GM23338 (cell line): Measurements from ENCODE around the gene GPRC5B. TPM values are rescaled to one million over a fixed set of nuclear protein-coding genes. Genes with fewer than 3 reads are reported as not detected.

Source experiments
- ATAC-seq: fragments of 200-7000 bp; cut with Tn5 transposase; 3 replicates; pipeline ENCODE4 v1.9.1; 2020
- DNase-seq: peaks from one replicate; pipeline ENCODE4 v3.0.0-alpha.2; 2015; ENCODE audit warnings: low spot score
- H2AFZ ChIP-seq: fragments of 200-600 bp; sonication (generic); 2 replicates; pipeline ENCODE4 v1.8.0; 2016; ENCODE audit warnings: antibody characterized with exemption, mild to moderate bottlenecking, moderate library complexity
- H3F3A ChIP-seq: fragments of 200-600 bp; sonication (generic); replicated peaks from 2 replicates; pipeline ENCODE4 v1.8.0; 2017; ENCODE audit warnings: antibody characterized with exemption, mixed run types, low read depth
- H3K27ac ChIP-seq: fragments of 200-600 bp; sonication (generic); 2 replicates; pipeline ENCODE4 v1.6.1; 2016; ENCODE audit warnings: low read depth
- H3K27me3 ChIP-seq: fragments of 200-600 bp; sonication (generic); 2 replicates; pipeline ENCODE4 v1.8.0; 2016; ENCODE audit warnings: mild to moderate bottlenecking, mixed run types, moderate library complexity; ENCODE audit not compliant: insufficient read depth
- H3K36me3 ChIP-seq: fragments of 200-600 bp; sonication (generic); 2 replicates; pipeline ENCODE4 v1.8.0; 2016; ENCODE audit warnings: mild to moderate bottlenecking; ENCODE audit not compliant: insufficient read depth
- H3K4me1 ChIP-seq: fragments of 200-600 bp; sonication (generic); 2 replicates; pipeline ENCODE4 v1.8.0; 2016; ENCODE audit warnings: mild to moderate bottlenecking, moderate library complexity; ENCODE audit not compliant: insufficient read depth
- H3K4me2 ChIP-seq: fragments of 200-600 bp; sonication (generic); 2 replicates; pipeline ENCODE4 v1.7.1; 2017; ENCODE audit warnings: mixed run types
- H3K4me3 ChIP-seq: fragments of 200-600 bp; sonication (generic); 2 replicates; pipeline ENCODE4 v1.6.1; 2016; ENCODE audit warnings: mixed run types
- H3K79me2 ChIP-seq: fragments of 200-600 bp; sonication (generic); replicated peaks from 2 replicates; pipeline ENCODE4 v1.8.0; 2017; ENCODE audit warnings: mild to moderate bottlenecking; ENCODE audit not compliant: insufficient read depth
- H3K9me2 ChIP-seq: fragments of 200-600 bp; sonication (generic); 2 replicates; pipeline ENCODE4 v1.8.0; 2017; ENCODE audit not compliant: insufficient read depth
- H4K20me1 ChIP-seq: fragments of 200-600 bp; sonication (generic); replicated peaks from 2 replicates; pipeline ENCODE4 v1.8.0; 2017; ENCODE audit warnings: mild to moderate bottlenecking; ENCODE audit not compliant: insufficient read depth
- H3K27ac Mint-ChIP-seq: 2 replicates; pipeline ENCODE4 v1.8.0; 2020; ENCODE audit warnings: inconsistent platforms, mild to moderate bottlenecking, moderate library complexity, mixed read lengths
- H3K27me3 Mint-ChIP-seq: 3 replicates; pipeline ENCODE4 v1.8.0; 2022; ENCODE audit warnings: low read depth, mild to moderate bottlenecking, moderate library complexity, mixed read lengths, inconsistent platforms; ENCODE audit not compliant: insufficient read depth, poor library complexity
- H3K36me3 Mint-ChIP-seq: 3 replicates; pipeline ENCODE4 v1.8.0; 2021; ENCODE audit warnings: low read depth, mild to moderate bottlenecking, inconsistent platforms, moderate library complexity, mixed read lengths
- H3K4me1 Mint-ChIP-seq: 3 replicates; pipeline ENCODE4 v1.8.0; 2020; ENCODE audit warnings: mild to moderate bottlenecking, inconsistent platforms, mixed read lengths
- H3K4me3 Mint-ChIP-seq: 3 replicates; pipeline ENCODE4 v1.8.0; 2021; ENCODE audit warnings: moderate library complexity, mild to moderate bottlenecking, inconsistent platforms, mixed read lengths
- H3K9me3 Mint-ChIP-seq: 3 replicates; pipeline ENCODE4 v1.8.0; 2020; ENCODE audit warnings: moderate library complexity, mild to moderate bottlenecking, inconsistent platforms, mixed read lengths
- CREB1 ChIP-seq: fragments of 250-450 bp; sonication (Bioruptor Pico); IDR thresholded peaks from 2 replicates; pipeline ENCODE4 v1.5.0; 2020; ENCODE audit warnings: low read depth, mild to moderate bottlenecking, moderate library complexity
- ETS1 ChIP-seq: IDR thresholded peaks from 2 replicates; pipeline ENCODE4 v1.6.1; 2016; ENCODE audit warnings: antibody characterized with exemption
- EZH2 ChIP-seq: fragments of 200-600 bp; sonication (generic); IDR thresholded peaks from one replicate; pipeline ENCODE4 v1.8.0; 2017; ENCODE audit warnings: antibody characterized with exemption, mild to moderate bottlenecking, low read depth; ENCODE audit not compliant: unreplicated experiment
- EZH2phosphoT487 ChIP-seq: fragments of 200-600 bp; sonication (generic); IDR thresholded peaks from one replicate; pipeline ENCODE4 v1.8.1; 2018; ENCODE audit warnings: antibody characterized with exemption; ENCODE audit not compliant: unreplicated experiment
- JUNB ChIP-seq: IDR thresholded peaks from one replicate; pipeline ENCODE4 v1.6.1; 2016; ENCODE audit warnings: antibody characterized with exemption; ENCODE audit not compliant: unreplicated experiment
- NANOG ChIP-seq: IDR thresholded peaks from 2 replicates; pipeline ENCODE4 v1.6.1; 2016; ENCODE audit warnings: antibody characterized with exemption, borderline replicate concordance
- POLR2AphosphoS5 ChIP-seq: IDR thresholded peaks from 2 replicates; pipeline ENCODE4 v1.6.1; 2016; ENCODE audit warnings: antibody characterized with exemption, low read depth
- STAT1 ChIP-seq: IDR thresholded peaks from one replicate; pipeline ENCODE4 v1.6.1; 2016; ENCODE audit warnings: antibody characterized with exemption; ENCODE audit not compliant: unreplicated experiment
- ZNF331 ChIP-seq: fragments of 250-450 bp; sonication (Bioruptor Pico); IDR thresholded peaks from 2 replicates; pipeline ENCODE4 v1.5.0; 2020; ENCODE audit warnings: low read depth, mild to moderate bottlenecking, moderate library complexity
- ZNF462 ChIP-seq: fragments of 250-450 bp; sonication (Bioruptor Pico); IDR thresholded peaks from 2 replicates; pipeline ENCODE4 v1.5.0; 2020; ENCODE audit warnings: mild to moderate bottlenecking, moderate library complexity
- polyA plus RNA-seq: library from polyadenylated mRNA; unstranded; fragments of >200 nt; fragmentation: Nextera tagmentation; extraction: Ambion mirVana; gene quantifications from 2 replicates; pipeline ENCODE4 v1.2.1, GENCODE V29; 2016
- total RNA-seq: library from RNA; depleted of rRNA; stranded (reverse); fragments of >200 nt; shearing (Covaris generic); gene quantifications from 2 replicates; pipeline ENCODE4 v1.2.3, GENCODE V29; 2014
- TF ChIP-seq, protein P1 (sequence below), 2 experiments: fragments of 200-600 bp in 1 of 2; sonication (generic) in 1 of 2; conservative IDR thresholded peaks; 2 replicates each; pipeline versions ENCODE4 v1.5.1 to v1.6.1; 2016 to 2017; ENCODE audit warnings: antibody characterized with exemption in 2 of 2, low read depth in 2 of 2, mild to moderate bottlenecking in 2 of 2, moderate library complexity in 1 of 2

The GPRC5B gene
- total and polyA plus RNA-seq, 2 experiments from 2014 or later, result 70.9 to 82.5 TPM

DNA sequence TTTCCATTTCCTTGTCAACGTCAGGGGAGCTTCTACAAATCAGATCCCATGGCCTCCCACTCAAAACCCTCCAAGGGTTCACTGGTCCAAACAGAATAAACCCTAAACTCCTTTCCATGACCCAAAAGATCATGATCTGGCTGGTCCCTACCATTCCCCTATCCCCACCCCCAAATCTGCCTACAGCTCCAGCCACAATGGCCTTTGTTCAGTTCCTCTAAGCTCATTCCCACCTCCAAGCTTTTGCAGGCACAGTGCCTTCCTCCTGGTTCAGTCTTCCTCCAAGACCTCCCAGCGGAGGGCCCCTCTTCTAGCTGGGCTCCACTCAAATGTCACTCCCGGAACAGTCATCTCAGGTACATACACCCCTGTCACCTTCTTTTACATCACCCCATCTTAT is 2.0 kb downstream of the GPRC5B start:
- H3K9me2 ChIP-seq, result no peaks in the 10 kb centered on the region
- no peak overlapping the region for H2AFZ ChIP-seq
- H3K27me3 ChIP-seq, result peaks cover 12% of the 10 kb centered on the region
- Mint-ChIP-seq H3K4me1 (peaks cover 38% of the 10 kb centered on the region), H3K36me3 (peaks cover 42% of the 10 kb centered on the region), H3K27me3 (peaks cover 20% of the 10 kb centered on the region), H3K27ac (peak overlapping the region; percentile 92), H3K4me3 (peak overlapping the region; percentile 87), H3K9me3 (peaks cover 5% of the 10 kb centered on the region; the same call in 1 of the 3 replicates)
- peaks cover 55% of the 10 kb centered on the region for H3K79me2 ChIP-seq
- no peaks in the 10 kb centered on the region for H3K36me3 ChIP-seq
- peak overlapping the region; percentile 85 for H3K4me2 ChIP-seq
- TF ChIP-seq CREB1 (CRISPR knock-in tag) (no peak), NANOG (no peak)
- H4K20me1 ChIP-seq, result no peaks in the 10 kb centered on the region; the same call in none of the 2 replicates
- ATAC-seq (peak; percentile 21), DNase-seq (peak; percentile 64)
- peak overlapping the region; percentile 46 for H3K27ac ChIP-seq
- H3K4me3 ChIP-seq, result peak overlapping the region; percentile 83
- H3K4me1 ChIP-seq, result peaks cover 34% of the 10 kb centered on the region
- H3F3A ChIP-seq, result peaks cover 14% of the 10 kb centered on the region

GRCh38 chr16:19882186-19882585 is 2.5 kb downstream of the GPRC5B start:
- Histone ChIP-seq H3K4me1 (peaks cover 36% of the 10 kb centered on the region), H3K27me3 (peaks cover 12% of the 10 kb centered on the region), H3K4me2 (peak overlapping the region; percentile 85), H2AFZ (no peak overlapping the region), H3F3A (peaks cover 14% of the 10 kb centered on the region), H3K27ac (peak overlapping the region; percentile 46), H3K9me2 (no peaks in the 10 kb centered on the region), H4K20me1 (peaks cover under 1% of the 10 kb centered on the region), H3K36me3 (no peaks in the 10 kb centered on the region), H3K4me3 (peak overlapping the region; percentile 83), H3K79me2 (peaks cover 60% of the 10 kb centered on the region)
- Mint-ChIP-seq H3K4me1 (peaks cover 42% of the 10 kb centered on the region), H3K9me3 (peaks cover 5% of the 10 kb centered on the region; the same call in 1 of the 3 replicates), H3K27me3 (peaks cover 21% of the 10 kb centered on the region), H3K4me3 (peak overlapping the region; percentile 87), H3K27ac (peak overlapping the region; percentile 92), H3K36me3 (peaks cover 47% of the 10 kb centered on the region)
- TF ChIP-seq EZH2 (no peak), STAT1 (no peak), EZH2phosphoT487 (no peak), ZNF331 (CRISPR knock-in tag) (no peak), ZNF462 (CRISPR knock-in tag) (no peak), JUNB (no peak), ETS1 (no peak), CREB1 (CRISPR knock-in tag) (no peak), POLR2AphosphoS5 (no peak; the same call in 1 of the 2 replicates)
- TF ChIP-seq, protein P1, sequence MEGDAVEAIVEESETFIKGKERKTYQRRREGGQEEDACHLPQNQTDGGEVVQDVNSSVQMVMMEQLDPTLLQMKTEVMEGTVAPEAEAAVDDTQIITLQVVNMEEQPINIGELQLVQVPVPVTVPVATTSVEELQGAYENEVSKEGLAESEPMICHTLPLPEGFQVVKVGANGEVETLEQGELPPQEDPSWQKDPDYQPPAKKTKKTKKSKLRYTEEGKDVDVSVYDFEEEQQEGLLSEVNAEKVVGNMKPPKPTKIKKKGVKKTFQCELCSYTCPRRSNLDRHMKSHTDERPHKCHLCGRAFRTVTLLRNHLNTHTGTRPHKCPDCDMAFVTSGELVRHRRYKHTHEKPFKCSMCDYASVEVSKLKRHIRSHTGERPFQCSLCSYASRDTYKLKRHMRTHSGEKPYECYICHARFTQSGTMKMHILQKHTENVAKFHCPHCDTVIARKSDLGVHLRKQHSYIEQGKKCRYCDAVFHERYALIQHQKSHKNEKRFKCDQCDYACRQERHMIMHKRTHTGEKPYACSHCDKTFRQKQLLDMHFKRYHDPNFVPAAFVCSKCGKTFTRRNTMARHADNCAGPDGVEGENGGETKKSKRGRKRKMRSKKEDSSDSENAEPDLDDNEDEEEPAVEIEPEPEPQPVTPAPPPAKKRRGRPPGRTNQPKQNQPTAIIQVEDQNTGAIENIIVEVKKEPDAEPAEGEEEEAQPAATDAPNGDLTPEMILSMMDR (conservative IDR thresholded peaks at IDR 0.05; ENCODE audit: low read depth in 2 of 2), result no peak
- DNase-seq (peak; percentile 91), ATAC-seq (peak; percentile 29)
